CD4-positive, alpha-beta T cell treated with Interferon gamma for 1 hour (primary cell): Measurements from ENCODE around the gene ZBTB34.

Experiments
- DNase-seq: peaks from one replicate; pipeline ENCODE4 v3.0.0-alpha.2; 2020

The ZBTB34 gene

DNA sequence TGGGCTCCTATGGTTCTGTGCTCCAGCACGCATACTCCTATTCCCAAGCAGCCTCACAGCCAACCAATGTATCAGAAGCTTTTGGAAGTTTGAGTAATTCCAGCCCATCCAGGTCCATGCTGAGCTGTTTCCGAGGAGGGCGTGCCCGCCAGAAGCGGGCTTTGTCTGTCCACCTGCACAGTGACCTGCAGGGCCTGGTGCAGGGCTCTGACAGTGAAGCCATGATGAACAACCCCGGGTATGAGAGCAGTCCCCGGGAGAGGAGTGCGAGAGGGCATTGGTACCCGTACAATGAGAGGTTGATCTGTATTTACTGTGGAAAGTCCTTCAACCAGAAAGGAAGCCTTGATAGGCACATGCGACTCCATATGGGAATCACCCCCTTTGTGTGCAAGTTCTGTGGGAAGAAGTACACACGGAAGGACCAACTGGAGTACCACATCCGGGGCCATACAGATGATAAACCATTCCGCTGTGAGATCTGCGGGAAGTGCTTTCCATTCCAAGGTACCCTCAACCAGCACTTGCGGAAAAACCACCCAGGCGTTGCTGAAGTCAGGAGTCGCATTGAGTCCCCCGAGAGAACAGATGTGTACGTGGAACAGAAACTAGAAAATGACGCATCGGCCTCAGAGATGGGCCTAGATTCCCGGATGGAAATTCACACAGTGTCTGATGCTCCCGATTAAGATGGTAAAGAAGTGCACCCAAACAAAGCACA lies 19.9 kb downstream of the ZBTB34 start:
- no peak for DNase-seq

DNA sequence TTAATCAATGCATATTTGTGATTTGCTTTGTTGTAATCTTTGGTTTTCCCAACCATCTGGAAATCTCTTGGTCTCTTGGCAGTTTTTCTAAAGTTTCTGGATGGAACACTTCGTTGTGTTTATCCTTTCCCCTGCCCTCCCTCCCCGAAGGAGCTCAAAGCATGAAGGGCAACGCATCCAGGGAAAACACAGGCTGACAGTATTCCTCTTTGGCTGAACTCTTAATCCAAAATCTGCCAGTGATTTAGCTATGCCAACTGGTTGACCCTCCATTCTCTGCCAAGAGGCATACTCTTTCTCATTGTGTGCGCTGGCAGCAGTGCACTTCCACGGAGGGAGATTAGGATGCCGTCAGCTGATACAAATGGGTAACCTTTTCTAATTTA lies 20.5 kb downstream of the ZBTB34 start:
- DNase-seq, result no peak

DNA sequence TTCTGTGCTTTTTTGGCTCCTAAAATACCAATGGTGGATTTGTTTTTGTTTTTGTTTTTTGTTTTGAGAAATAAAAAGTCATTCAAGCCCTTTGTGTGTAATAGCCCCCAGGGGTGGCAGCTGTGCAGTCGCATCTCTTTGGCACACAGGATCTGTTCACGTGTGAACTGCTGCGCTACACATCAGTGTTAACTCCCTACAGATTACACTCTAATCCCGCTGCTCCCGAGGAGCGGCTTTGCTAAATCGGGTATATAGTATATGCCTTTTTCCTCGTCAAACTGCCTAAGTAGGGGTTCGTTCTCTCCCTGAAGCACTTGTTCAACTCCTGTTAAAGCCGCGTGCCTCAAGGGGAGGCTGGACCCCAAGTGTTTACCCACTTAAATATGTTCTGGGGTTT lies 22.3 kb downstream of the ZBTB34 start:
- no peak for DNase-seq

DNA sequence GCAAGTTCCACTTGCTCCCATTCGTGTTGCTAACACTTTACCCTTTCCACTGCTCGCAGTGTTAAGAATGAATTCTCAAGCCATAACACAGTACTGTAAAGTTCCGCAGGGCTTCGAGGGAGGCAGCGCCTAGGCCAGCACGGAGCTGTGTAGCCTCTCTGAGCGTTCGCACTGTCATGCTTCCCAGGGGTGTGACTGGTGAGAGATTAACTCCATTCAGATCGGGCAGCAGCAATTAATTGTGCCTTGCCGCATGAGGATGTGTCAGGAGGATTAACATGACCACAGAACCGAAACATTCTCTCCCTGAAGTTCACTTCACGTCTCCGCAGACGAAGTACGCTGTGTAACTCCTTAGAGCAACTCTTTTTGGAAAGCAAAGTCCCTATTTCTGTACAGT lies 23.2 kb downstream of the ZBTB34 start:
- DNase-seq, result no peak

DNA sequence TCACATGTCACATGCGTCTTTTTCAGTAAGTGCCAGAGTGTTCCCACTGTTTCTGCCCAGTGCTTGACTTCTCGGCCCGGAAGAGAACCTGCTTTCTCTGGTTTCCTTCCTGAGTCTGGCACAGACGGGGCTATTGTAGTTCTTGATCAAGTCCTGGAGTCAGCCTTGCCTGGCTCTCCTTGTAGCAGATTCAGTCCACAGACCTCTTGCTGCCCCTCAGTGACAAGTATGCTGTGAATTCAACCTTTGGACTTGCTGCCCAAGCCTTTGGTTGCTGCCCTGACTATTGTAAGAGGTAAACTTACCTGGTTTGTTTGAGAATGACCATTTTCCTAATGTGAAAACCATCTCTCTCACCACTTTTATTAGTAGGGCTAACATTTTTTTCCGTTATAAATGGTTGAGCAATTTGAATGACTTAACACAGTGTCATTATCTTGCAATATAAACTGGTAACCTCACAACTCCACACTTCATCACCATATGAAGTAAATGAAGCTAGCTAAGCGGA lies 24.7 kb downstream of the ZBTB34 start:
- no peak for DNase-seq

DNA sequence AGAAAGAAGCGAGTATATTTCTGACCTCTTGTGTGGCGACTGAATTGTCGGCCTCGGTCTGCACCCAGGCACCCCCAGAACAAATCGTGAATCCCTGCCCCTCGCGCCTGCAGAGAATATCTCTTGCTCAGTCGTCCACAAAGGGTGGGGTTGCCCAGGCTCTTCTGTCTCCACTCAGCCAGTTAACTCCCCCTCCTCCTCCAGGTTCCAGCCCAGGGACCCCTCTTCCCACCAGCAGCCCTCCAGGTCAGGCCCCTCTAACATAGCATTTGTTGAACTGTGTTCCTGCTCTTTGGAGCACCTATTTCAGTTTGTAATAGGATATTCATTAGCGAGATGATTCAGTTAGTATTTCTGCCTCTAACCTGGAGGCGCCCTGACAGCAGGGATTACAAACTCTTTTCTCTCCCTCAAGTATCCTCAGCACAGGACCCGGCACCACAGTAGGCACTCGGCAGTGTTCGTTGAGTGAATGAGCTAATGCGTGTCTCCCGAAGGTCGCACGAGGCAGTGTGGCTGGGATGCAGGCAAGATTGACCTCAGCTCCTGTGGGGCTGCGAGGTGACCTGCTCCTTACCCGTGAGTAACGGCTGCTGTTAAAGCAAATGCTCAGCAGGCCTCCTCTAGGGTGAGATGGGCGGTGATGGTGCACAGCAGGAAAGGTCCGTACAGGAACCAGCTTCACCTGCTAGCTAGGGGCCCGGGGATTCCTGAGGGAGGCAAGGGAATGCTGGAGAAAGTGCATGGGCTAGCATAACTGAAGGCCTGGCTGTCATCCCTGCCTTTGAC lies 25.8 kb downstream of the ZBTB34 start:
- DNase-seq, result no peak

DNA sequence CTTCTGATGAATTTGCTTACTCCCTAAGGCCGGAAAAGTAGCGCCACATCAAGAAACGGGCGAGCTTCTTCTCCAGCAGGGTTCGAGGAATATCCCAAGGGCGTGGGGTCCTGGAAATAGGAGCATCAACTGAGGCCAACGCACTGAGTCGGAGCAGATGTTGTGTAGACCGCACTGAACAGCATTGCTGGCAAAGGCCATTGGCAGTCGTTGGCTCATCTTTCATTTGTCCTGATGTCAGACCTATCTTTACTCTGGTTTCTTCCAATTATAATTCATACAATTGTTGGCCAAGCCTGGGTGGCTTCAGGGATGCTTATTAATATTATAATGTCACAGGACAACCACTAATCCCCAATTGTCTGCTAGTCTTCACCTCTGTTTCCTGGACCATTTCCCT lies 26.5 kb downstream of the ZBTB34 start:
- no peak for DNase-seq

DNA sequence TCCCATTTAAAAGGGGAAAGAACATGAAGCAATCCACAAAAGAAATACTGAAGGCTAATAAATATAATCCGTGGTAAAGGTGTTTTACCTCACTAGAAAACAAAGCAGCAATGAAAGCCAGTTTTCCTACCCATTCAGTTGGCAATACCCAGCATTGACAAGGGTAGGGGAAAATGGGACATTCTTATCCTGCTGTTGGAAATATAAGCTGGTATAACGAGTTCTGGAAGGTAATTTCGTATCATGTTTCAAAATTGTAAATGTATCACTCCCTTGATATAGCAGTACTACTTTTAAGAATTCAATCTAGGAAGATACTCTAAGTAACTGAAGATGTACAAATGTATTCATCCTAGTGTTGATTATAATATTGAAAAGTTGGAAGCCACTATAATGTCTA lies 31.2 kb downstream of the ZBTB34 start:
- no peak for DNase-seq

DNA sequence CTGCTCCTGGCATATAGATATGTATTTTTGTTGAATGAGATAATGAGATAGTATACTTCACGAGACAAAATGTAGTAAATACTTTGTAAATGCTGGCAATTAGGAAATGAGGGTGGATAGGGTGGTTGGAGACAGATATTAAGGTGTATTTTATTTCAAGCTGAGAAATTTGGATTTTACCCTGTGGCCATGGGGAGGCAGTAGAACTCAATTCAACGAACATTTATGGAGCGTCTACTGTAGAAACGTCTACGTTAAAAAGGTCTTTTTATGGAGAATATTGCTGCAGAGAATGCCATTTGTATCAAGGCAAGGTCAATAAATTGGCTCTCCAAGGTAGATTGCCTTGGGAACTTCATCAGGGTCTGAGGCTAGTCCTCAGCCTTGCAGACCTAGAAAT lies 32.6 kb downstream of the ZBTB34 start:
- no peak for DNase-seq

DNA sequence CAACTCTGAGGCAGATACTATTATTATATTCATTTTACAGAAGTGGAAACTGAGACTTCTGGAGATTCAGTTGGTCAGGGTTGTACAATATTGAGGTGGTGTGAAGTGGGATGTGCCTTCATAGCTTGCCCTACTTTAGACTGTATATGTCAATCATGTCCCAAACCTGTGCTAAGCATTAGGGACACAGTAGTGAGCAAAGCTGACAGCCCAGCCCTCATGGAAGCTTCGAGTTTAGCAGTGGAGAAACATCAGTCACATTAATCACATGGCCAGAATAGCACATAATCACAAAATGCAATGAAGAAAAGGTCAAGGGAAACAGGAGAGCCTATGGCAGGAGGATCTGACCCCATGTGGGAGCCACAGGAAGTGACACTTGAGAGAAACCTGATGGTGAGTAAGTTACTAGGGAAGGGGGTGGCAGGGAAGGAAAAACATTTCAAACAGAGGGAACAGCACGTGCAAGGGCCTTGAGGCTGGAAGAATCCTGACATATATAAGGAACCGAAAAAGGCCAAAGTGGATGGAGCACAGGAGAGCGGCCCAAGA lies 33.7 kb downstream of the ZBTB34 start:
- DNase-seq, result no peak

DNA sequence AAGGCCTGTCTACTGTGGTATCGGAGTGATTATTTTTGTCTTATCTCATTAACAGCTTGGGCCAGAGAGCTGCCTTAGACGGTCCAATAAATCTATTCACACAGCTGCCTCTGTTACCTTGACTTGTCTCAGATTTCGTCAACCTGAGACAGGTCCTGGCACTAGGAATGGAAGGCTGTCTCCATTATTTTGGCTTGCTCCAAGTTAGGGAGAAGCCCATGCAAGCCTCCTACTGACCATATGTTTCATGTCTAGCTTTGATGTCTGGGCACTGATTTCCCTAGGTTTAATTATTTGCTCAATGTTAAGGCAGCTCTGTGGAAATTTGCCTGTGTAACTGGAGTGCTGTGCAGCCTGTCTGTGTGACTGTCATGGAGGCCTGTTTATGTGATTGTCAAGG lies 41.8 kb downstream of the ZBTB34 start:
- no peak for DNase-seq

DNA sequence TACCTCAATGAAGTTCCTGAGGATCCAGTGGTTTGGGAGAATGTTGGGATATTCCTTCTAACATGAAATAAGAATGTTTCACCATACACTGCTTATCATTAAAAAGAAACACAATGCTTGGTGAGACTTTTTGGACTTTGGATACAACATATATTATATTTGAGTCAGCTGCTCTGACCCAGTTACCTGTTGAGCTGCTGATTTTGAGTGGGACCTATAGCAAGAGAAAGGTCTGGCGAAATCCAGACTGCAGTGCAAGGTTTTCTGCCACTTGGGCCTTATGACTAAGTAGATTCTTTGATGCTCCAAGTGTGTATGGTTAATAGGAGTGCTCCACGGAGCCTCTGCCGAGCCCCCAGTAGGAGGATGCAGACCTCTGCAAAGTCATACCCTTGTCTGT lies 44.1 kb downstream of the ZBTB34 start:
- no peak for DNase-seq

DNA sequence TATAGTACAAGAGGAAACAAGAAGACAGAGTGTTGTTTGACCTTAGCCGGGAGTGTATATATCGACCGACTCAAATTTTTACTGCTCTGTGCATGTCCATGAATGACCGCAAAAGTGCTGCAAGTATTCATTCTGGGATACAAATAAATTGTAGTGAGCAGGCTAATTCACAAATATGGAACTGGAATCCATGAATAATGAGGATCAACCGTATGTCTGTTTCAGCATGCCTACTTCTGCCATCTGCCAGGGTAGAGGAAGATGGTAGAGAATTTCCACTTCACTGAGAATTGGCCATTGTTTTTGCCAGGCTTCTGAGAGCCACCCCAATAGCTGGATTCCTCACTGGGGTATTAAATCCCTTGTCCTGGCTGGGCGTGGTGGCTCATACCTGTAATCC lies 45.7 kb downstream of the ZBTB34 start:
- DNase-seq, result no peak

DNA sequence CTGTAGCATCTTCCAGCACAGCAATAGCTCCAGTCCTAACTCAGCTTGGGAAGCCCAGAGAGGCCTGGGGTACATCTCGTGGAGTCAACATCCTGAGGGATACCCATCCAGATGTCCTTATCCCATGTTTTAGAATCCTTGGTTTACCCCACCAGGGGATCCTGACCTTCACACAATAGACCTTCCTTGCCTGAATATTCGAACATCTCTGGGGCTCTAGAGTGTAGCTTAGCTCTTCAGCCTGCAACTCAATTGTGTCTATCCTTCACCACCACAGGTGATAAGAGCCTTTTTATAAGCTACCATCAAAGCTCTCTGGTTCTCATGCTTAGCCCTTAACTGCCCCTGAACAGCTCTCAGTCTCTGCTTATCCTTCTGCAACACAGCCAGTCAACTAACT lies 46.6 kb downstream of the ZBTB34 start:
- DNase-seq, result no peak

DNA sequence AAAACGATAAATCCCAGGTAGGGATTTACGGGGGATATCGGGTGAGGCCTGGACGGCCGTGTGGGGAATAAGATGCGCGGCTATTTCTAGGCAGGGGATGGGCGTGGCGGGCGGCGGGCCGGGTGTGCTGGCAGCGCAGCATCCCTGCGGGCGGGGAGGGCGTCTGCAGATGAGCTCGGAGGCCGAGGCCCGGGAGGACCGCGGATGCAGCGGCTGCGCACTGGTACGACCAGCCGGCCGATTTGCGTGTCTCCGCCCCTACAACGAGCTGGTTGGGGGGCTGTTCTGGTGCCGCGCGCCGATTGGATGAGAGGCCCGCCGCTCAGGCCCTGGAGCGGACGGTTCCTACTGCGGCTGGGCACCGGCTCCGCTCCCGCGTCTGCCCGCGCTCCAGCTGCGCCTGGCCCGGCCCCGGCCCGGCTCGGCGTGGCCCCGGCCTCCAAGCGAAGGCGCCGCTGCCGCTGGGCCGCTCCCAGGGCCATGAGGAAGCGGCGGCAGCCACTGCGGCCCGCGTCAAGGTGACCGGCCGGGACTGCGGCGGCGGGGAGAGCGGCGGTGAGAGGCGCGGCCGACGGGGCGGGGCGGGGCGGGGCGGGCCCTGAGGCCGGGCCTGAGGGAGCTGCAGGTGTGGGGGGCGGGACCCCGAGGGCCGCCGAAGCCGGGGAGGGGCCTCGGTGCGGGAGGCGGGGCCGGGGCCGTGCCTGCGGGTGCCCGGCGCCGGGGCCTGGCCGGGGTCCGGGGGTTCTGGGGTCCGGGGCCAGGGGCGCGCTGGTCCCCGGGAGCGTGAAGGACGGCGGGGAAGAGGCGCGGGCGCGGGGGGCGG lies 54.2 kb downstream of the ZBTB34 start, which contains the start of gene RALGPS1:
TSS of gene RALGPS1 (plus strand) at position 325 of the 823 bp plus-strand sequence. CDS start 47,508 bp downstream, outside the sequence.
- DNase-seq, result peak; percentile 93

DNA sequence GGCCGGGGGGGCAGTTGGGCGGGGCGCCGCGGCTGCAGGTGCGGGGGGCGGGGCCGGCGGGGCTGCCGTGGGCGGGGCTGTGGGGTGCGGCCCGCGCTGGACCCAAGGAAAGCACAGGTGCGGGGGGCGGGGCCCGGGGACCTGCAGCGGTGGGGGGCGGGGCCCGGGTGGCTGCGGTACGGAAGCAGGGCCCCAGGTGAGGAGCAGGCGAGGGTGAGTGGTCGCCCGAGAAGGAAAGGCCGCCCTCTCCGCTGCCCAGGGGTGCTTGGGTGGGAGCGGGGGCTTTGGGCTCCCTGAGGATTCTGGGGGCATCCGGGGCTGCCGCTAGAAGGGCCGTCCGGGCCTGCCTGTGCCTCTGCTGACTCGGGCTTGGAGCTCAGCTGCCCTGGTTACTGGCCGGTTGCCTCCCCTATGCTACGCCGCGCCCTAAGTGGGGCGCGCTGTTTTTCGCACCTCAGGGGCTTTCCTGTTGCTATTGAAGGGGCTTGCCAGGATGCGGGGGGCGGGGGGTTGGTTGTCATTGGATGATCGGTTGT lies 54.9 kb downstream of the ZBTB34 start:
- peak; percentile 56 for DNase-seq

DNA sequence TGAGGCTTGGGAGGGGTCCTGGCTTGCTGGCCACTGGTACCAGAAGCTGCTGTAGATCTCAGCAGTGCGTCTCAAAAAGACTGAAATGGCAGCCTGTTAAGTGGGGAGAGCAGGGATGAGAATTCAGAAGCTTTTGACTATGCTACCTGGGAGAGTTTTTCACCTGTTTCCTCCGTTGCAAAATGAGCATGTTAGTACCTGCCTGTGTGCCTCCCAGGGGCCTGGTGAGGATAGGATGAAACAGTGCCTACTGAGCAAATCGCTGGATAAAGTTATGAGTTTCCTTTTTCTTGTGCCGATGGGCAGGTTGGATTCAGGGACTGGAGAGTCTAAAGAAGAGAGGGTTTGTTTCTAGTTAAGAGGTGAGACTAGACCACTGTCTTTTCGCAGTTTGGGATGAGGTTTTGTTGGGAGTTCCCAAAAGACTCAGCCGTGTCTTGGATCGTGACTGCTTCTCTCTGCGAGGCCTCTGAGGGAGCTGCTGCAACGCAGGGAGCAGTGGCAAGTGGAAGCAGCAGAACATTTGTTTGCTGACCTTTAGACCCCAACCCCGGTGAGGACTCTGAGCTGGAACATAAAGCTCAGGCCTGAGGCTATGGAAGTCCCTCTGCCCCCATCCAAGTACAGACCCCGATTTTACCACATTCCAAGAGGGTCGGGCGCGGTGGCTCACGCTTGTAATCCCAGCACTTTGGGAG lies 55.6 kb downstream of the ZBTB34 start:
- no peak for DNase-seq

DNA sequence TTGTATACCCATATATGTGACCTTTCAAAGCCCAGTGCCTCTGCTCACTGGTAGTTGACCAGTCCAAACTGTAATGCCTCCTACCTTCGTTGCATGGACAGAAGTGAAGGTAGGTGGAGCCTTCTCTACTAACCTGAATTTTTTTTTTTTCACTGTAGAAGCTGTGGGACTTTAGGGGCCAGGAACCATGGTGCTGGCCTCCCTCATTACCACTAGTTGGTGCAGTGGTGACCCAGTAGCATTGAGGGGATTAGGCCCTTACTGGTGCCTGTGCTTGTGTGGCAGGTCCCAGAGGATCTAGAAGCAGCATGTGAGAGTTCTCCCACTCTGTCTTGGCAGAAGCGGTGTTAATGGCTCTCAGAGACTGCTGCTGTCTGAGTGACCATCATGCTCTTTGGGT lies 56.5 kb downstream of the ZBTB34 start:
- no peak for DNase-seq

DNA sequence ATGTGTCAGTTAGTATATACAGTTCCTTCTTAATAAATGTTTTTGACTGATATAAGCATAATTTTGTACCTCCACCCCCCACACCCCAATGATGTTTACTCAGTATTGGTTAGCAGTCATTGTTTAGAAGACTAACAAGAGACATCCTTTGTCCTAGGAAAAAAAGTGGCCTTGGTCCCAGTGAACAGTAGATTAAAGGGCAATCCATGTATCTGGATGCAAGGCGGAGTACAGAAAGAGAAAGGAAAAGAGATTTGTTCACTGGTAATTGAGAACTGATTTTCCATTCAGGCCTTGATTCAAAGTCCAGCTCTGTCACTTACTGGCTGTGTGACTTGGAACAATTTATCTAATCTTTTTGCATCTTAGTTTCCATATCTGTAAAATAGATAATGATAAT lies 58.8 kb downstream of the ZBTB34 start:
- DNase-seq, result no peak

DNA sequence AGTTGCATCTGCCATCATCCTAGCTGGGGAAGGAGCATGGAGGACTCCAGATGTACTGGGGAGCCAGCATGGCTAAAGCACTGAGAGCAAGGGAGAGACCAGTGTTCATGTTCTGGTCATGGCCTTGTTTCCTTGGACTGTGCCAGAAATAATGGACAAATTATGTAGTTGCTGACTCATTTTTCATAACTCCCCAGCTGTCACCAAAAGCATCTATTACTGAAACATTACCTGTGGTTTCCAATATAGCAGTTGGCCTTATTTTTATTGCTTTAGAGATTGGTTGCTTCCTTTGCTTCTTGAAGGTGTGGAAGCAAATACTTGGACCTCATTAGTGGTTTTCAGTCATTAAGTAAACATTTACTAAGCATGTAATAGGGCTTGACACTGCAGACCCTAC lies 65.4 kb downstream of the ZBTB34 start:
- DNase-seq, result no peak

DNA sequence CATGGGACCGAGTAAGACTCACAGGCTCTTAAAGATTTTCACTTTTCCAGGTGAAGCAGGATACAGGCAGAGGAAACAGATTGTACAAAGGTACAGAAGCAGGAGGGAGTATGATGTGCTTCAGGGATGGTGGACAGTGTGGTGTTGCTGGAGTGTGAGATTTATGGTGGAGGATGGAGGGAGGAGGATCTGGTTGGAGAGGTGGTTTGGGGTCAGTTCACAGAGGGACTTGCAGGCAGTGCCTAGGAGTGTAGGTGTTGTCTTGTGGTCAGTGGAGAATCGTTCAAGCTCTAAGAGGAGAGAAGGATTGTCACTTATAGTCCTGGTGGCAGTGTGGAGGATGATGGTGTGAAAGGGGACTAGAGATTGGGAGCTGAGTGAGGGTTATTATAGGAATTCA lies 65.9 kb downstream of the ZBTB34 start:
- no peak for DNase-seq

DNA sequence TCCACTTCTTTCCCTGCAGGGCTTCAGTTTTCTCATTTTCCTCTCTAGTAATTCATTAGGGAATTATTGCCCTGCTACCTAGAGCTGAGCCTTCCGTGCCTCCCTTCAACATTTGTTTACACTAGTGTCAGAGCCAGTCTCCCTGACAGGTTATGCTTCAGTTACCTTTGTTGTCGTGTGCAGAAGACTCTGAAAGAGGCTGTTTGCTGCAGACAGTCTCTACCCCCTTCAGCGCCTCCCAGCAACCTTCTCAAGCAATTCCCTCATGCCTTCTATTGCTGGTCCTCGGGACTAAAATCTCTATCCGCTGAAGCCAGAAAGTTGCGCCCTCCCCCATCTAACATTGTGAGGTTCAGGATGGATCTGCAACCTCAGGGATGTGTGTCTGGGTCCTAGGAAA lies 67.0 kb downstream of the ZBTB34 start:
- no peak for DNase-seq
